ENCODE data around the gene ZNF692.
"Not testable (repeated sequence)": the region's sequence is repeated elsewhere in the genome, so short reads cannot be mapped to it uniquely, and the experiment has no call there.

ZNF692 gene

GRCh38 chr1:248807067-248807737 is 51.7 kb downstream of the ZNF692 start:
- peaks cover 3% of the 10 kb centered on the region for H3K9me3 ChIP-seq (ENCODE audit: control insufficient read depth, low read length)
- H3K27ac ChIP-seq (ENCODE audit: insufficient read depth, low read depth, low read length, poor library complexity, severe bottlenecking) = no peak overlapping the region
- peaks cover 10% of the 10 kb centered on the region for H3K36me3 ChIP-seq (ENCODE audit: control insufficient read depth, insufficient read depth, low read length)
- H3K27me3 ChIP-seq (ENCODE audit: control insufficient read depth, insufficient read depth, low read length, poor library complexity, severe bottlenecking) = no peaks in the 10 kb centered on the region
- 61 to 67% methylated on average over 15 of the region's 15 CpGs for WGBS, 2 experiments
- H3K4me3 ChIP-seq (ENCODE audit: insufficient read depth, low read depth, low read length) = no peak overlapping the region
- H3K4me1 ChIP-seq (ENCODE audit: control insufficient read depth, insufficient read depth, low read length) = no peaks in the 10 kb centered on the region

GRCh38 chr1:248805876-248806275 is 53.0 kb downstream of the ZNF692 start:
- Histone ChIP-seq H3K4me3 (ENCODE audit: insufficient read depth, low read depth, low read length) (no peak overlapping the region), H3K27me3 (ENCODE audit: control insufficient read depth, insufficient read depth, low read length, poor library complexity, severe bottlenecking) (no peaks in the 10 kb centered on the region), H3K9me3 (ENCODE audit: control insufficient read depth, low read length) (peaks cover 3% of the 10 kb centered on the region), H3K27ac (ENCODE audit: insufficient read depth, low read depth, low read length, poor library complexity, severe bottlenecking) (no peak overlapping the region), H3K36me3 (ENCODE audit: control insufficient read depth, insufficient read depth, low read length) (no peaks in the 10 kb centered on the region), H3K4me1 (ENCODE audit: control insufficient read depth, insufficient read depth, low read length) (no peaks in the 10 kb centered on the region)
- WGBS, 2 experiments = 94 to 97% methylated on average over 1 of the region's 1 CpG

GRCh38 chr1:248804771-248805681 is 53.9 kb downstream of the ZNF692 start:
- Histone ChIP-seq H3K9me3 (ENCODE audit: control insufficient read depth, low read length) (peaks cover 3% of the 10 kb centered on the region), H3K4me3 (ENCODE audit: insufficient read depth, low read depth, low read length) (no peak overlapping the region), H3K36me3 (ENCODE audit: control insufficient read depth, insufficient read depth, low read length) (no peaks in the 10 kb centered on the region), H3K4me1 (ENCODE audit: control insufficient read depth, insufficient read depth, low read length) (no peaks in the 10 kb centered on the region), H3K27ac (ENCODE audit: insufficient read depth, low read depth, low read length, poor library complexity, severe bottlenecking) (no peak overlapping the region), H3K27me3 (ENCODE audit: control insufficient read depth, insufficient read depth, low read length, poor library complexity, severe bottlenecking) (no peaks in the 10 kb centered on the region)
- 79 to 83% methylated on average over 10 of the region's 10 CpGs for WGBS, 2 experiments

- not testable (repeated sequence) for H3K9me3 ChIP-seq (ENCODE audit: control insufficient read depth, low read length); H3K27me3 ChIP-seq (ENCODE audit: control insufficient read depth, insufficient read depth, low read length, poor library complexity, severe bottlenecking); H3K4me1 ChIP-seq (ENCODE audit: control insufficient read depth, insufficient read depth, low read length); H3K27ac ChIP-seq (ENCODE audit: insufficient read depth, low read depth, low read length, poor library complexity, severe bottlenecking); H3K36me3 ChIP-seq (ENCODE audit: control insufficient read depth, insufficient read depth, low read length); H3K4me3 ChIP-seq (ENCODE audit: insufficient read depth, low read depth, low read length)
- 86% methylated on average over 15 of the region's 15 CpGs for WGBS, 2 experiments
These were observed 55.4 kb downstream of the ZNF692 start for GRCh38 chr1:248803501-248803900.

DNA sequence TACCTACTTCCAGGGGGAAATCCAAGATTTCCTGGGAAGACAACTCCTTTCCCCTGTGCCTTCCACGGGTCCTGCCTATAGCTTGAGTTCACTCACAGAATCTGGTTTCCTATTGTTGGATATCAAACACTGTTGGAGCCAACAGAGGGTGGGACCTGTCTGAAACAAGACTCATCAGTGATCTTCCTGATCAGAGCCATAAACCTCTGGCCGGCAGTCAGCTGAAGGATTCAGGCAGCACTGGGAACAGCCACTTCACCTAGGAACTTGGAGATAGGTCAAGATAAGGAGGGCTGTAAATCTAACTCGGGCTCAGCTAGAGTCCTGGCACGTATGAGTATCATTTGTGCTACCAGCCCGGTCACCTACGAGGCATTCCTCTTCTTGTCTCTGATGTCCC is 56.4 kb downstream of the ZNF692 start:
- no peaks in the 10 kb centered on the region for H3K27me3 ChIP-seq (ENCODE audit: control insufficient read depth, insufficient read depth, low read length, poor library complexity, severe bottlenecking)

GRCh38 chr1:248800459-248800858 is 58.4 kb downstream of the ZNF692 start:
- WGBS, 2 experiments = 67 to 88% methylated on average over 1 of the region's 3 CpGs
- Histone ChIP-seq H3K36me3 (ENCODE audit: control insufficient read depth, insufficient read depth, low read length) (no peaks in the 10 kb centered on the region), H3K9me3 (ENCODE audit: control insufficient read depth, low read length) (peaks cover 7% of the 10 kb centered on the region)

More for the DNA sequence above, 56.4 kb downstream of the ZNF692 start:
- Histone ChIP-seq H3K9me3 (ENCODE audit: control insufficient read depth, low read length) (peaks cover 7% of the 10 kb centered on the region), H3K4me1 (ENCODE audit: control insufficient read depth, insufficient read depth, low read length) (no peaks in the 10 kb centered on the region), H3K27ac (ENCODE audit: insufficient read depth, low read depth, low read length, poor library complexity, severe bottlenecking) (no peak overlapping the region), H3K36me3 (ENCODE audit: control insufficient read depth, insufficient read depth, low read length) (no peaks in the 10 kb centered on the region), H3K4me3 (ENCODE audit: insufficient read depth, low read depth, low read length) (no peak overlapping the region)
- 74 to 79% methylated on average over 6 of the region's 6 CpGs for WGBS, 2 experiments

More at GRCh38 chr1:248800459-248800858, 58.4 kb downstream of the ZNF692 start:
- no peak overlapping the region for H3K4me3 ChIP-seq (ENCODE audit: insufficient read depth, low read depth, low read length)
- H3K4me1 ChIP-seq (ENCODE audit: control insufficient read depth, insufficient read depth, low read length) = no peaks in the 10 kb centered on the region
- H3K27me3 ChIP-seq (ENCODE audit: control insufficient read depth, insufficient read depth, low read length, poor library complexity, severe bottlenecking) = no peaks in the 10 kb centered on the region
- H3K27ac ChIP-seq (ENCODE audit: insufficient read depth, low read depth, low read length, poor library complexity, severe bottlenecking) = no peak overlapping the region

Data from ectodermal cell (in vitro differentiated cells).